Esophagus mucosa (tissue), 1 donor: ENCODE data around the gene SF3B2. TPM values are rescaled to one million over a fixed set of nuclear protein-coding genes. Genes with fewer than 3 reads are reported as not detected.
A peak's percentile ranks its signal among the peaks of the same experiment; 100 is the strongest.
"Not testable (repeated sequence)": the region's sequence is repeated elsewhere in the genome, so short reads cannot be mapped to it uniquely, and the experiment has no call there.

Experiments used
- ATAC-seq: fragments of 200-7000 bp; cut with Tn5 transposase; one replicate; pipeline ENCODE4 v1.9.1; 2020
- total RNA-seq: library from RNA; stranded (reverse); gene quantifications from one replicate; pipeline ENCODE4 v1.2.4, GENCODE V29; 2023
- donor health status: DM: yes; HTN: yes; CAD: no.

Gene SF3B2
- total RNA-seq, 1 donor from 2014 or later, result 76.7 TPM

DNA sequence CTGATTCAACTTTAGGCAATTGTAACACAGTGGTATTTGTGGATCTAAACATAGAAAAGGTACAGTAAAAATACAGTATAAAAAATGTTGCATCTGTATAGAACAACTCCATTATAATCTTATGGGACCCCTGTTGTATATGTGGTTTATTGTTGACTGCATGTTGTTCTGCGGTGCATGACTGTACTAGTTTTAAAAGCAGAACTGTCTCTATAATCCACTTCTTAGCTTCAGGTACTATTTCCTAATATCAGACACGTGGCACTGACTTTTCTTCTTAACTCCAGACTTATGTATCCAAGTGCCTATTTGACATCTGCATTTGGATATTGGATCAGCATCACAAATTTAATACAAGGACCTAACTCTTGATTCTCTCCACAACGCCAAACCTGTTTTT is 59.0 kb downstream of the SF3B2 start:
- ATAC-seq, result peak; percentile 32

DNA sequence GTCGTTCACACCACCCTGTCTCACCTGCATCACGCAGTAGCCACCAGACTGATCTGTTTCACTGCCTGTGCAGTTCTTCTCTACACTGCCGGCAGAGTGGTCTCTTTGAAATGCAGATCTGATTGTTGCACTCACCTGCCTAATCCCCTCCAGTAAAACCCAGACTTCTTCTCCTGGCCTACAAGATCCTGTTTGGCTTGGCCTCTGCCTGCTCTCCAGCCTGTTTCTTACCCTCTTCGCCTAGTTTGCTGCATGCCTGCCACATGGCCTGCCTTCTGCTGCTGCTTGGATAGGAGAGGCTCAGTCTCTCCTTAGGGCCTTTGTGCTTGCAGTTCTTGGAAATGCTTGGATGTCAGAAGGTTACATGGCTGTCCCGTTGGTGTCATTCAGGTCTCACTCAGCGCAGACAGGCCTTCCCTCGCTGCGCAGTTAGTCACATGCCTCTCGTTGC is 59.9 kb downstream of the SF3B2 start:
- ATAC-seq, result no peak

DNA sequence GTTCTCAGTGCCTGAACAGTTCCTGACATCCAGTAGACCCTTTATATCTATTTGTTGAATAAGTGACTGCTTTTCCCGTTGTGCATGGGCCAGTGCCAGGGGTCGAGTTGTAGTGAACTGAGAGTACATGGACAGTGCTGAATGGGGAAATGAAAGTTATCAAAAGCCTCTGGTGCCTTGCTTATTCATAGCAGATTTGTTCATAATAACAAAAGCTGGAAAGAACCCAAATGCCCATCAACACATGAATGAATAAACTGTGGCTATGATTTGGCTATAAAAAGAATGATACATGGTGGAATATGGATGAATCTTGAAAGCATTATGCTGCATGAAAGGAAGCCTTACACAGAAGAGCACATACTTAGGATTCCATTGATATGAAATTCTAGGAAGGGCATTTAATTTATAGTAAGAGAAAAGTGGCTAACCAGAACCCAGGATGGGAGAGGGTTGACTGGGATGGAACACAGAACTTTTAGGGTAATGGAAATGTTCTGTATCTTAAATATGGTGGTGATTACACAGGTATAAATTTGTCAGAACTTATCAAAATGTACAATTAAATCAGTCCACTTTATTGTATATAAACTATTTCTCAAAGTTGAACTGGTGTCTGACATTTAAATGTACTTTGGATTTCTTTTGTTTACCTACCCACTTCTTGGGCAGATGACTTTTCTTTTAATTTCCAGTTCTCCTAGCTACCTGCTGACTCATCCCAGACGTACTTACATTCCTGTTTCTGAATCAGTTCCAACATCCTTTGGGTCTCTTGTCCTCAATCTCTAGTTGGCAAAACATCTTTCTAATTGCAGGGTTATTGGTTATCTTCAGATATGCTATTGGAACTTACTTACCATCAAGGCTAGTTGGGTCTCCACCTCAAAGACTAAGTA is 60.7 kb downstream of the SF3B2 start:
- peak; percentile 62 for ATAC-seq

DNA sequence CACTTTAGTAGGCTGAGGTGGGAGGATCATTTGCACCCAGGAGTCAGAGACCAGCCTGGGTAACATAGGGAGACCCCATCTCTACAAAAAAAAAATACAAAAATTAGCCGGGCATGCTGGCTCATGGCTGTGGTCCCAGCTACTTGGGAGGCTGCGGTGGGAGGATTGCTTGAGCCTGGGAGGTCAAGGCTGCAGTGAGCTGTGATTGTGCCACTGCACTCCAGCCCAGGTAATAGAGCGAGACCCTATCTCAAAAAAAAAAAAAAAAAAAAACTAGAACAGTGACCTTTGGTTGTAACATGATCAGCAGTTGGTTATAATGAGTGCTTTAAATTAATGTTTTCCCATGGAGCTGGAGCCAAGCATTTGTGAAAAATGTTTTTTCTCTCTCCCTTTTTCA is 62.8 kb downstream of the SF3B2 start:
- ATAC-seq, result not testable (repeated sequence)

DNA sequence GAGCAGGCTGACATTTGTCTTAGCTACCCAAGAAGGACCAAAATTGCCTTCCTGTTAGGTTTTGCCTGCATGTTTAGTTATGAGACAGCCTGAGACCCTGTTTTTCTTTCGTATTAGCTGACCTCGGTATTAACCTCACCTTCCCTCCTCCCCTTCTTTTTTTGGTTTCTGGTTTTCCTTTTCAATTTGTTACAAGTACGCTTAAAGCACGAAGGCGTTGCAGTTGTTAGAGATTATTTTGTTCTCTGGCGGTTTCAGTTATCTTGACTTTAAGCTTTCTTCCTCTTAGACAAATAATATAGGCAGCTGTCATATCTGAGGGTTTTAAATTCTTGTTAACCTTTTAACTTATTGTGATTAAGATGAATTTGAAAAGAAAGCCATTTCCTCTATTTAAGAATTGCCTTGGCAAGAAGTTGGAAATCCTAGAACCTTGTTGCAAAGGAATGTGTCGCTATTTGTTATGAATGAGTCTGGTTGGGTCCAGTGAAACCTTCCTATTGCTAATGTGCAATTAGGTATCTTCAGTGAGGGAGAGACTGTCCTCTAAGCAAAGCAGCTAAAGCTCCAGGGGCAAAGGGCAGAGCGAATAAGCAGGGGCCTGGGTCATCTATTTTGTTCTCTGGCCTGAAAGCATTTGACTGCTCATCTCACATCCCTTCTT is 63.6 kb downstream of the SF3B2 start:
- ATAC-seq, result no peak

DNA sequence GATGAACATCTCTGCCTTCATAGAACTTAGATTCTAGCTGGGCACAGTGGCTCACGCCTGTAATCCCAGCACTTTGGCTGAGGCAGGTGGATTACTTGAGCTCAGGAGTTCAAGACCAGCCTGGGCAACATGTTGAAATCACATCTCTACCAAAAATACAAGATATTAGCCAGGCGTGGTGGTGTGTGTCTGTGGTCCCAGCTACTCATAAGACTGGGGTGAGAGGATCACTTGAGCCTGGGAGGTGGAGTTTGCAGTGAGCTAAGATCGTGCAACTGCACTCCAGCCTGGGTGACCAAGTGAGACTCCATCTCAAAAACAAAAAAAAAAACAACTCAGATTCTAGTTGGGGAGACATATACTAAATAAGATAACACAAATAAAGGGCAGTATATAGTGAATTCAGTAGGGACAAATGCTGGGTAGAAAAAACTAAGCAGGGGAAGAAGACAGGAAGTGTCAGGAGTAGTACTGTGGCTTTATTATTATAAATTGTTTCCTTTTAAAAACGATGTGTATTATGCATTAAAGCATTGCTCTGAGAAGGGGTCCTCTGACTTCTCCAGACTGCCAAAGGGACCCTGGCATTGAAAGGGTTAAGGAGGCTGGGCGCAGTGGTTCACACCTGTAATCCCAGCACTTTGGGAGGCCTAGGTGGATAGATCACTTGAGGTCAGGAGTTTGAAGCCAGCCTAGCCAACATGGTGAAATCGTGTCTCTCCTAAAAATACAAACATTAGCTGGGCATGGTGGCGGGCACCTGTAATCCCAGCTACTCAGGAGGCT is 64.6 kb downstream of the SF3B2 start:
- ATAC-seq, result no peak

DNA sequence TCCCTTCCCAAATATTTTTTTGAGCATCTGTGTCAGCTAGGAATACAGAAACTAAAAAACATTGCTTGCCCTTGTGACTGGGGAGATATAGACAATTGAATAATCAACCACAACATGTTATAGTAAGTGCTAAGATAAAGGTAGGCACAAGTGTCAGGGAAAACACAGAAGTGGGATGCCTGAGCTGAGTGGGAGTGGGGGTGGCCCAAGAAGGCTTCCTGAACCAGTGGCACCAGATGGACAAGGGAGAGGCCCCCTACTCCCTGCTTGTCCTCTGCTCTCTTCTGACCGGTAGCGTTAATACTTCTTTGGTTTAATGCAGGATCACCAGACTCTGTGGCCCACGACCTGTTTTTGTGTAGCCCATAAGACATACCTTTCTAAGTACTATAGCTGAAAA is 66.7 kb downstream of the SF3B2 start:
- no peak for ATAC-seq

Other genes with a start within 250 kb of the SF3B2 start
- 0.12 TPM for gene SNX32, start 218.4 kb upstream of the SF3B2 start, total RNA-seq
- 645 TPM for gene CFL1, start 194.2 kb upstream of the SF3B2 start, total RNA-seq
- gene MUS81, start 191.9 kb upstream of the SF3B2 start, total RNA-seq, result 20.4 TPM
- 4.6 TPM for gene EFEMP2, start 179.6 kb upstream of the SF3B2 start, total RNA-seq
- not detected for gene CTSW, start 172.5 kb upstream of the SF3B2 start, total RNA-seq
- gene FIBP, start 163.9 kb upstream of the SF3B2 start, total RNA-seq, result 42.3 TPM
- 15.3 TPM for gene CCDC85B, start 161.7 kb upstream of the SF3B2 start, total RNA-seq
- gene FOSL1, start 152.0 kb upstream of the SF3B2 start, total RNA-seq, result 28.9 TPM
- gene C11orf68, start 133.3 kb upstream of the SF3B2 start, total RNA-seq, result 16.9 TPM
- gene DRAP1, start 132.9 kb upstream of the SF3B2 start, total RNA-seq, result 76.2 TPM
- gene TSGA10IP, start 106.9 kb upstream of the SF3B2 start, total RNA-seq, result not detected
- gene SART1, start 90.6 kb upstream of the SF3B2 start, total RNA-seq, result 29.7 TPM
- gene EIF1AD, start 50.2 kb upstream of the SF3B2 start, total RNA-seq, result 23.0 TPM
- 145 TPM for gene BANF1, start 49.9 kb upstream of the SF3B2 start, total RNA-seq
- 9.2 TPM for gene CST6, start 40.4 kb upstream of the SF3B2 start, total RNA-seq
- gene CATSPER1, start 25.9 kb upstream of the SF3B2 start, total RNA-seq, result not detected
- gene GAL3ST3, start 3.2 kb upstream of the SF3B2 start, total RNA-seq, result not detected
- 41.7 TPM for gene PACS1, start 17.9 kb downstream of the SF3B2 start, total RNA-seq
- gene KLC2, start 205.3 kb downstream of the SF3B2 start, total RNA-seq, result 14.2 TPM
- gene RAB1B, start 216.3 kb downstream of the SF3B2 start, total RNA-seq, result 145 TPM
- 0.52 TPM for gene CNIH2, start 225.8 kb downstream of the SF3B2 start, total RNA-seq
- gene YIF1A, start 236.8 kb downstream of the SF3B2 start, total RNA-seq, result 69.7 TPM
- gene TMEM151A, start 239.5 kb downstream of the SF3B2 start, total RNA-seq, result not detected